ENCODE data around the gene BMERB1. TPM values are rescaled to one million over a fixed set of nuclear protein-coding genes. Genes with fewer than 3 reads are reported as not detected.

Gene BMERB1
- total RNA-seq, 1 donor from 2014 or later, result 47.9 TPM

DNA sequence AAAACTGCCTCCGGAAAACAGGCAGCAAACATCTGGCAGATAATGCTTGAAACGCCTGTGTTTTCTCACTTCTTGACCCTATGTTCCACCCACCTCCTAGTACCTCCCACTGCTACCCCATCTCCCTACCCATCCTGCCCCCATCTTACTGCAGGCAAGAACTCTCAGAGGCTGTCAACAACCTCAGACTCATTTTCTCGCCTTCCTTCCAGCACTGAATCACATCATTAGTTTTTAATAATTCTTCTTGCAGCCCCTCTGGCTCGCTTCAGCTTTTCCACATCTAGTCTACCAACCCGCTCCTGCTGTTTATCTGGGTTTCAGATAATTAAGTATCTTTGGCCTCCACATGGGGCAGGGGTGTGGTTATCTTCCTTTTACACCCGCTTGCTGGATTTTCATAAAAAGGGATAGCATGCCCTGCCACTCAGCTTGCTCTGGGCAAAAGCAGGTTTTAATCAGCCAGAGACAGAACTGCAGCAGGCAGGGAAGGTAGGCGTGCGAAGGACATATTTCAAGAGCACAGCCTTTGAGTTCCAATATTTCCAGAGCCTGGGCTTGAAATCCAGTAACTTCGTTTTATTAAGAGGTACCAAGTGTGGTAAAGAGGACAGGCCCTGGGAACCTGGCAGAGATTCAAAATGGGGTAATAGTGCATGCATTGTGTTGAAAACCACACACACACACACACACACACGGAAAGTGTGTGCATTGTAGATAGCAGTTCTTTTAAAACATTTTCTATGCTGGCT is 87.5 kb downstream of the BMERB1 start:
- no peaks in the 10 kb centered on the region for H3K9me3 Mint-ChIP-seq (ENCODE audit: unreplicated experiment)
- H3K36me3 Mint-ChIP-seq (ENCODE audit: unreplicated experiment), result peaks cover 11% of the 10 kb centered on the region
- TF ChIP-seq, protein P1, sequence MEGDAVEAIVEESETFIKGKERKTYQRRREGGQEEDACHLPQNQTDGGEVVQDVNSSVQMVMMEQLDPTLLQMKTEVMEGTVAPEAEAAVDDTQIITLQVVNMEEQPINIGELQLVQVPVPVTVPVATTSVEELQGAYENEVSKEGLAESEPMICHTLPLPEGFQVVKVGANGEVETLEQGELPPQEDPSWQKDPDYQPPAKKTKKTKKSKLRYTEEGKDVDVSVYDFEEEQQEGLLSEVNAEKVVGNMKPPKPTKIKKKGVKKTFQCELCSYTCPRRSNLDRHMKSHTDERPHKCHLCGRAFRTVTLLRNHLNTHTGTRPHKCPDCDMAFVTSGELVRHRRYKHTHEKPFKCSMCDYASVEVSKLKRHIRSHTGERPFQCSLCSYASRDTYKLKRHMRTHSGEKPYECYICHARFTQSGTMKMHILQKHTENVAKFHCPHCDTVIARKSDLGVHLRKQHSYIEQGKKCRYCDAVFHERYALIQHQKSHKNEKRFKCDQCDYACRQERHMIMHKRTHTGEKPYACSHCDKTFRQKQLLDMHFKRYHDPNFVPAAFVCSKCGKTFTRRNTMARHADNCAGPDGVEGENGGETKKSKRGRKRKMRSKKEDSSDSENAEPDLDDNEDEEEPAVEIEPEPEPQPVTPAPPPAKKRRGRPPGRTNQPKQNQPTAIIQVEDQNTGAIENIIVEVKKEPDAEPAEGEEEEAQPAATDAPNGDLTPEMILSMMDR (IDR thresholded peaks at IDR 0.05), result no peak
- H3K4me3 Mint-ChIP-seq (ENCODE audit: unreplicated experiment), result no peak overlapping the region
- no peak overlapping the region for H3K27ac Mint-ChIP-seq (ENCODE audit: unreplicated experiment)
- H3K4me1 Mint-ChIP-seq (ENCODE audit: unreplicated experiment), result peaks cover 29% of the 10 kb centered on the region
- no peaks in the 10 kb centered on the region for H3K27me3 Mint-ChIP-seq (ENCODE audit: unreplicated experiment)
- DNase-seq (ENCODE audit: extremely low spot score, unreplicated experiment), result no peak

GRCh38 chr16:15523092-15523541 is 88.7 kb downstream of the BMERB1 start:
- TF ChIP-seq, protein P1 (IDR thresholded peaks at IDR 0.05), result no peak
- no peak overlapping the region for H3K27ac Mint-ChIP-seq (ENCODE audit: unreplicated experiment)
- H3K4me1 Mint-ChIP-seq (ENCODE audit: unreplicated experiment), result peaks cover 31% of the 10 kb centered on the region
- no peak for DNase-seq (ENCODE audit: extremely low spot score, unreplicated experiment)
- H3K27me3 Mint-ChIP-seq (ENCODE audit: unreplicated experiment), result no peaks in the 10 kb centered on the region
- peaks cover 16% of the 10 kb centered on the region for H3K36me3 Mint-ChIP-seq (ENCODE audit: unreplicated experiment)
- no peak overlapping the region for H3K4me3 Mint-ChIP-seq (ENCODE audit: unreplicated experiment)
- H3K9me3 Mint-ChIP-seq (ENCODE audit: unreplicated experiment), result peaks cover 5% of the 10 kb centered on the region

- DNase-seq (ENCODE audit: extremely low spot score, unreplicated experiment), result no peak
- no peak overlapping the region for H3K27ac Mint-ChIP-seq (ENCODE audit: unreplicated experiment)
- peaks cover 27% of the 10 kb centered on the region for H3K4me1 Mint-ChIP-seq (ENCODE audit: unreplicated experiment)
- no peaks in the 10 kb centered on the region for H3K27me3 Mint-ChIP-seq (ENCODE audit: unreplicated experiment)
- TF ChIP-seq, protein P1 (IDR thresholded peaks at IDR 0.05), result no peak
- H3K36me3 Mint-ChIP-seq (ENCODE audit: unreplicated experiment), result peaks cover 16% of the 10 kb centered on the region
- peaks cover 5% of the 10 kb centered on the region for H3K9me3 Mint-ChIP-seq (ENCODE audit: unreplicated experiment)
- H3K4me3 Mint-ChIP-seq (ENCODE audit: unreplicated experiment), result no peak overlapping the region
Observed at GRCh38 chr16:15523939-15524338, 89.6 kb downstream of the BMERB1 start.

GRCh38 chr16:15524966-15525365 is 90.6 kb downstream of the BMERB1 start:
- Mint-ChIP-seq H3K4me1 (ENCODE audit: unreplicated experiment) (peaks cover 27% of the 10 kb centered on the region), H3K36me3 (ENCODE audit: unreplicated experiment) (peaks cover 13% of the 10 kb centered on the region), H3K4me3 (ENCODE audit: unreplicated experiment) (no peak overlapping the region), H3K27ac (ENCODE audit: unreplicated experiment) (no peak overlapping the region), H3K9me3 (ENCODE audit: unreplicated experiment) (peaks cover 5% of the 10 kb centered on the region), H3K27me3 (ENCODE audit: unreplicated experiment) (no peaks in the 10 kb centered on the region)
- no peak for DNase-seq (ENCODE audit: extremely low spot score, unreplicated experiment)
- TF ChIP-seq, protein P1 (IDR thresholded peaks at IDR 0.05), result no peak

- Mint-ChIP-seq H3K9me3 (ENCODE audit: unreplicated experiment) (peaks cover 5% of the 10 kb centered on the region), H3K4me3 (ENCODE audit: unreplicated experiment) (no peak overlapping the region)
- no peak for DNase-seq (ENCODE audit: extremely low spot score, unreplicated experiment)
Observed at GRCh38 chr16:15526097-15526496, 91.7 kb downstream of the BMERB1 start.

More at GRCh38 chr16:15526097-15526496, 91.7 kb downstream of the BMERB1 start:
- H3K36me3 Mint-ChIP-seq (ENCODE audit: unreplicated experiment), result peaks cover 10% of the 10 kb centered on the region
- peaks cover 22% of the 10 kb centered on the region for H3K4me1 Mint-ChIP-seq (ENCODE audit: unreplicated experiment)
- H3K27ac Mint-ChIP-seq (ENCODE audit: unreplicated experiment), result no peak overlapping the region
- no peaks in the 10 kb centered on the region for H3K27me3 Mint-ChIP-seq (ENCODE audit: unreplicated experiment)
- TF ChIP-seq, protein P1 (IDR thresholded peaks at IDR 0.05), result no peak
